HG02610 (cell line): ENCODE results near the gene GALNT7.

Source experiments
- ATAC-seq: cut with Tn5 transposase; IDR thresholded peaks from one replicate; pipeline ENCODE4 v1.9.1; 2021; ENCODE audit warnings: mild to moderate bottlenecking, moderate library complexity; ENCODE audit not compliant: unreplicated experiment

Gene GALNT7

DNA sequence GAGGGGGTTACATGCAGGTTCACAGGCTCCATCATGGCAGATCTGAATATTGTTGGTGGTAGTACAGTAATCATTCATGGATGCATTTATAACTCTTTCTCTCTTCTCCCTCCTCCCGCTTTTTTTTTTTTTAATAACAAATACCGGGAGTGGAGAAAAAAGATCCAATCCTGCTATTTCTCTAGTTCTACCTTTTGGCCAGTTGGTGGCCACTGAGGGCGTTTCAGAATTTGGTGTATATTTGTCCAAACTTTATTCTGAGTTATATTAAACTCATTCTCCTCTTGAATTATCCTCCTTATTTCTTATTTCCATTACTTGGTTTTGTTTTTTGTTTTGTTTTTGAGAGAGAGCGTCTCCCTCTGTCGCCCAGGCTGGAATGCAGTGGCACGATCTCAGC lies 90.7 kb downstream of the GALNT7 start:
- ATAC-seq = no peak

GRCh38 chr4:173261052-173261451 lies 92.4 kb downstream of the GALNT7 start:
- no peak for ATAC-seq

- ATAC-seq = no peak
Observed at GRCh38 chr4:173262375-173262774, 93.8 kb downstream of the GALNT7 start.

GRCh38 chr4:173264245-173264644 lies 95.6 kb downstream of the GALNT7 start:
- peak; percentile 20 for ATAC-seq

GRCh38 chr4:173264684-173265185 lies 96.1 kb downstream of the GALNT7 start:
- ATAC-seq = peak; percentile 96

DNA sequence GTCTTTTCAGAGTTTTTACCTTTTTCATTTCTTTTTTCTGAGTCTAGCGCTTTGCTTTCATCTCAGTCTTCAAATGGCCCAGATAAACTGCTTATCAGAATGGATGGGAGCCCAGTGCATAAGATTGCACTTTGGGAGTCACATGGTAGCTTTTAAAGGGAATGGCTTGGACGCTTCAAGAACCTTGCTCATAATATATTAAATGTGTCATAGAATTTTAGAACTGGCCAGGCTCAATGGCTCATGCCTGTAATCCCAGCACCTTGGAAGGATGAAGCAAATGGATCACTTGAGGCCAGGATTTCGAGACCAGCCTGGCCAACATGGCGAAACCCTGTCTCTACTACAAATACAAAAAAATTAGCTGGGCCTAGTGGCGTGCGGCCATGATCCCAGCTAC lies 97.1 kb downstream of the GALNT7 start:
- no peak for ATAC-seq

DNA sequence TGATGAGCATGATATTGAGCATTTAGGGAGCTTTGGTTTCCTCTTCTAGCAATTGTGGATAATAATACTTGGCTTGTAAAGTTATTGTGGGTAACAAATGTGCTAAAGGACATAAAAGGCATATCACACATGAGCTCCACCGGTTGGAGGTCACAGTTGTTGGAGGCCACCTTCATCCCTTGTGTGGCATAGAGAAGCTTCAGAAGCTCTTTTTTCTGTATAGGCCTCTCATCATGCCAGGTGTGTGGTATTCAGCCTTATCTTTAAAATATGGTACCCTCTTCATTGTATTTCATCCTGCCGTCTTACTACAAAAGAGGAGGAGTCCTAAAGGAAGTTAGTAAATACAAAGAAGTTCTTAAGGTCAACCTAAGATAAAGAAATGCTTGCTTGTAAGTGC lies 99.1 kb downstream of the GALNT7 start:
- ATAC-seq = no peak

GRCh38 chr4:173269280-173269679 lies 100.7 kb downstream of the GALNT7 start:
- no peak for ATAC-seq

GRCh38 chr4:173270312-173271027 lies 101.9 kb downstream of the GALNT7 start:
- no peak for ATAC-seq

DNA sequence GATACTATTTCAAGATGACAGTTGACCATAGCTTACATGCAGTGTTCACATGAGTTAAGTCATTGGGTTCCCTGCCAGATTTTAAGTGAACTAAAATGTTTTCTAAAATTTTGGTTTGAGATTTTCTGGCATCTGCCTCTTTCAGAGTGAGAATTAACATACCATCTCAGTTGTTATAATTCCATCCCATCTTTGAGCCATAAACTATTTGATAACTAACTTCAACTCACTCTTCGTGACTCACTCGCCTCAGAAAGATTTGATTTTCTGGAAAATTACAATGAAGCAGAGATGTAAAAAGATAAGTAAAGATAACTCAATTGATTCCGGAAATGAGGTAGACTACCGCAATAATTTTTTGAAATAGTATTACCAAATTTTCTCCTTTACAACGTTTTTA lies 103.7 kb downstream of the GALNT7 start:
- no peak for ATAC-seq

DNA sequence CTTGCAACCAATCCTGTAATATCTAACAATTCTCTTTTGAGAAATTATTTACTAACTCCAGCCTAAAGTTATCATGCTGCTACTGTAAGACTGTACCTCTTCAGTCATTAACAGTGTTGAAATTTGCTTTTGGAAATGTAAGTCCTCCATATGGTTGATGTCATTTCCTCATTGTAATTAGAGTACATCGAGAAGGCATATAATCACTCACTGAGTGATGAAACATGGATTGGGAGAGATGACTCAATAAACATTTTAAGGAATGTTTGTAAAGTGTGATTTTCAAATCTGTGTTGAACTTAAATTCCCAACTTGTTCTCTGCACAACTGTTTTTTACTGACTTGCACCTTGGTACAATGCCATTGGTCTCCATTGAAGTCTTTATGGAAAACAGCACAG lies 104.4 kb downstream of the GALNT7 start:
- no peak for ATAC-seq

GRCh38 chr4:173273941-173274340 lies 105.3 kb downstream of the GALNT7 start:
- no peak for ATAC-seq

- ATAC-seq = no peak
Observed at GRCh38 chr4:173274744-173275143, 106.1 kb downstream of the GALNT7 start.

- ATAC-seq = no peak
Observed at GRCh38 chr4:173275150-173275549, 106.5 kb downstream of the GALNT7 start.

GRCh38 chr4:173277340-173277739 lies 108.7 kb downstream of the GALNT7 start:
- no peak for ATAC-seq

DNA sequence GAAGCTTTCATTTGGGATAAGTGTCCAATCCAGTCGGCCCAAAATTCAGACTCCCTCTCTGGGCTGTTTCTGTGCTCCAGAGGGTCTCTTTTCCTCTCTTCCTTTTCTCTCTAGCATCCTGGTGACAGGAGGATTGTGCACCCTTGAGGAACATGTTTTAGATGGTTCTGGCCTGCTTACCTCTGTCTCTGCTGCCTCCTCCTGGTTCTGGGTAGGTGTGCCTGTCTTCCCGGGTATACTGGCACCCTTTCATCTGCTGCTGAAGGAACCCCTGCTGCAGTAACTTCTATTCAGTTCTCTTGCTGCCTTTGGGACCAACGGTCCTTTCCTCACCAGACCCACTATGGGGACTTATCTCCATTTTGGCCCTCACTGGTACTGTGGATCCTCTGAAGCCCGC lies 112.4 kb downstream of the GALNT7 start:
- ATAC-seq = no peak

DNA sequence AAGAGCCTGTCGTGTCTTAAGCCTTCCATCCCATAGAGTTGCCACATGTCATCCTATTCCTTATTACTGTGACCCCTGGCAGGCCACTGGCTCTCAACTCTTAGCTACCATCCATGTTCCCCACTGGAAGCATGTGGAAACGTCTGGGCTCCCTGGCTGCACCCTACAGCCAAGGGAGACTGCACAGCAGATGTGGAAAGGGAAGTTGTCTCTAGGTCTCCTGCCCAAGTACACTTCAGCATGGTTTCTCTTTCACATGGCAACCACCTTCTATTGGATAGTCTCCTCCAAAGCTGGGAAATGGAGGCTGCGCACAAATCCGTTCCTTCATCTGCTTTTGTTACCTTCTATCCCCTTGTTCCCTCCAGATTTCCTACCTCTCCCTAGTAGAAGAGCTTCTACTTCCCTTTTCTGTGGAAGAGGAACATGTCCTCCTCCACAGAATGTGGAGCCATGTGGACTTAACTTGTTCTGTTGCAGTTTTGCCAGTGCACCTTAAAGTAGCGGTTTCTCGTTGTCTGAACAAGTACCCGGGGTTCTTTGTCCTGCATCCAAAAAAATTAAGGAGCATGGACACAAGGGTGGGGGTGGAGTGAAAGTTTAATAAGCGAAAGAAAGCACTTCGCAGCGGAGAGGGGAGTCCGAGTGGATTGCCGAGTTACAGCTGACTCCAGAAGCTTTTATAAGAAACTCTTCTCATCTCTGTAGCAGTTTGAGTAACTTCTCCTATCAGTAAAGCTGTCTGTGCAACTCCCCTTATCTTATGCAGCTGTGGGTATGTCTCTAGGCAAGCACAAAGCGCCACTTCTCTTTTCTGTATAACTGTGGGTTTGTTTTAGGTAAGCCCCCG lies 113.0 kb downstream of the GALNT7 start:
- no peak for ATAC-seq

GRCh38 chr4:173282256-173282562 lies 113.6 kb downstream of the GALNT7 start:
- no peak for ATAC-seq

GRCh38 chr4:173282626-173283025 lies 114.0 kb downstream of the GALNT7 start:
- ATAC-seq = no peak

GRCh38 chr4:173284463-173284862 lies 115.9 kb downstream of the GALNT7 start:
- ATAC-seq = no peak

- no peak for ATAC-seq
Observed at GRCh38 chr4:173287486-173287885, 118.9 kb downstream of the GALNT7 start.

DNA sequence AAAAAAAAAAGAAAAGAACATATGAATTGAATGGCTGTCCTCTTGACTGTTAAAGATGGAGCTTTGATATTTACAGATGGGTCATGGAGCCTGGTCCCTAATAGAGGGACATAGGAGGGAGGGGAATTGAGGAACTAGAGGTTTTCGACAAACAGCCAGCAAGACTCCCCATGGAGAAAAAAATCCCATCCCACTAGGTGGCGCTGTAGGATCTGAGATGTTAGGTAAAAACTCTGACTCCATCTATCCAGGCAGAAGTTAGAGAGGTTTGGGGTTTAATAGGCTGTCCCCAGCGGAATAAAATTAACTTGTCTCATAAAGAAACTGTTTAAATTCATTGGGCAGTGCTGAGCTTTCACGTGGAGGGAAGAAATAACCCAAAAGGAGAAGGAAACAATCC lies 119.7 kb downstream of the GALNT7 start:
- ATAC-seq = peak; percentile 42
